Kidney epithelial cell (primary cell): ENCODE results near the gene OGFOD3. TPM values are rescaled to one million over a fixed set of nuclear protein-coding genes. Genes with fewer than 3 reads are reported as not detected.

Source experiments
- DNase-seq: peaks from one replicate; pipeline ENCODE4 v3.0.0-alpha.2; 2010; ENCODE audit warnings: low read depth
- H3K27me3 ChIP-seq: 2 replicates; pipeline ENCODE4 v1.6.0; 2011; ENCODE audit warnings: low read length; ENCODE audit not compliant: control insufficient read depth, insufficient read depth
- H3K36me3 ChIP-seq: 2 replicates; pipeline ENCODE4 v1.5.1; 2011; ENCODE audit warnings: low read length; ENCODE audit not compliant: control insufficient read depth, insufficient read depth
- H3K4me3 ChIP-seq: 2 replicates; pipeline ENCODE4 v1.5.1; 2011; ENCODE audit warnings: low read depth, mild to moderate bottlenecking, control low read depth, low read length
- total RNA-seq: library from RNA; depleted of rRNA; stranded (reverse); fragments of >200 nt; gene quantifications from 2 replicates; pipeline ENCODE4 v1.2.3, GENCODE V29; 2015
- TF ChIP-seq, protein P1 (sequence below): IDR thresholded peaks from 2 replicates; pipeline ENCODE4 v1.5.1; 2011; ENCODE audit warnings: mild to moderate bottlenecking, moderate library complexity, low read length, control low read depth, inconsistent platforms; ENCODE audit not compliant: insufficient read depth, poor library complexity, severe bottlenecking

The OGFOD3 gene
- total RNA-seq, 1 donor from 2014 or later, result 29.8 TPM

DNA sequence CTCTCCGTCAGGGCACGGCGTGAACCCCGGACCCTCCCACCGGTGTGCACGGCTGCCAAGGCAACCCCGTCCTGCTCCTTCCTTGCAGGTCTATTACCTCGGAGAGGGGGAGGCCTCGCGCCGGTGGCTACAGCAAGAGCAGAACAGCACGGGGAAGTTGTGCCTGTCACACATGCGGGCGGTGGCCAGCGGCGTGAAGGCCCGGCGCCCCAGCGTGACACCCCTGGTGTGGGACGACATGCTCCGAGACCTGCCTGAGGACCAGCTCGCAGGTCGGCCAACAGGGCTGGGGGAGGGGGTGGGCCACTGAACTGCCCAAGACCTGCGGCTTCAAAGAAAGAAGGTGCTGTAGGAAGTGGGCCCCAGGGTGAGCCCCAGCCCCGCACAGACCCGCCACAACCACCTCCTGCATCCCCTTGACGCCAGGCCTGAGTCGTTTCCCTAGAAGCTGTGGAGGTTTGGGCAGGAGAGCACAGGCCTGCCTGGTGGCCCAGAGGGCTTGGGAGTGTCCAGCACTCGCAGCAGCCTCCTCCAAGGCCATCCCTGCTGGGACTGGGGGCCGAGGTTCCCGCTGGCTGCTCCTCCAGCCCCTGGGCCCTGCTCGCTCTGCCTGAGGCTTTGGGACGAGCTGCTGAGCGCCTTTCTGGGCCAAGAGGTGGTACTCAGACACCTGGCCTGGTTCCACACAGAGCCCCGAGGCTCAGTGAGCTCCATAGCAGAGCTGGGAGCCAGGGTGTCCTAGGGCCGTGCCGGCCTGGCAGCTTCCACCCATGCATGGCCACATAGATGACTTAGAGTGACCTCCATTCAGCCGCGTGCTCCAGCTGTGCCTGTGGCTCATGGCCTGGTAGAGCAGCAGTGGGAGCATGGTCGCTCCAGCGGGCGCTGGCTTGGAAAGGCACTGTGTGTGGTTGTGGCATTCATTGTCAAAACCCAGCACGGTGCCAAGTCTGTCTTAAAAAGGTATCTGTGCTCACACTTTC, 17.5 kb upstream of the OGFOD3 start:
- H3K36me3 ChIP-seq, result no peaks in the 10 kb centered on the region
- no peaks in the 10 kb centered on the region for H3K27me3 ChIP-seq
- no peak for DNase-seq
- no peak overlapping the region for H3K4me3 ChIP-seq
- TF ChIP-seq, protein P1, sequence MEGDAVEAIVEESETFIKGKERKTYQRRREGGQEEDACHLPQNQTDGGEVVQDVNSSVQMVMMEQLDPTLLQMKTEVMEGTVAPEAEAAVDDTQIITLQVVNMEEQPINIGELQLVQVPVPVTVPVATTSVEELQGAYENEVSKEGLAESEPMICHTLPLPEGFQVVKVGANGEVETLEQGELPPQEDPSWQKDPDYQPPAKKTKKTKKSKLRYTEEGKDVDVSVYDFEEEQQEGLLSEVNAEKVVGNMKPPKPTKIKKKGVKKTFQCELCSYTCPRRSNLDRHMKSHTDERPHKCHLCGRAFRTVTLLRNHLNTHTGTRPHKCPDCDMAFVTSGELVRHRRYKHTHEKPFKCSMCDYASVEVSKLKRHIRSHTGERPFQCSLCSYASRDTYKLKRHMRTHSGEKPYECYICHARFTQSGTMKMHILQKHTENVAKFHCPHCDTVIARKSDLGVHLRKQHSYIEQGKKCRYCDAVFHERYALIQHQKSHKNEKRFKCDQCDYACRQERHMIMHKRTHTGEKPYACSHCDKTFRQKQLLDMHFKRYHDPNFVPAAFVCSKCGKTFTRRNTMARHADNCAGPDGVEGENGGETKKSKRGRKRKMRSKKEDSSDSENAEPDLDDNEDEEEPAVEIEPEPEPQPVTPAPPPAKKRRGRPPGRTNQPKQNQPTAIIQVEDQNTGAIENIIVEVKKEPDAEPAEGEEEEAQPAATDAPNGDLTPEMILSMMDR, result no peak

DNA sequence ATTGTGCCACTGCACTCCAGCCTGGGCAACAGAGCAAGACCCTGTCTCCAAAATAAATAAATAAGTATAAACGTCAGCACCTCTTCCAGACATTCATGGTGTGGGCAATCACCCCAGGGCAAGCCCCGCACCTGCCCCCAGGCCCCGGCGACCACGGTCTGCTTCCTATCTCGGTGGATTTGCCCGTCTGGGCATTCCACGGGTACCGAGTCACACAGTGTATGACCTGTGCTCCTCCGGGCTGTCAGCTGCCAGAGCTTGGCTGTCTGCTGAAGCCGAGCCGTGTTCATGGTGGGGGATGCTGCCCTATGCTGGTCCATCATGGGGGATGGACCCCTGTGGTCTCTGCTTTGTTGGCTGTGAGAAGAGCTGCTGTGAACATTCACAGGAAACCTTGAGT, 16.7 kb upstream of the OGFOD3 start:
- H3K4me3 ChIP-seq, result no peak overlapping the region
- no peaks in the 10 kb centered on the region for H3K27me3 ChIP-seq
- DNase-seq, result no peak
- TF ChIP-seq, protein P1, result no peak
- no peaks in the 10 kb centered on the region for H3K36me3 ChIP-seq

DNA sequence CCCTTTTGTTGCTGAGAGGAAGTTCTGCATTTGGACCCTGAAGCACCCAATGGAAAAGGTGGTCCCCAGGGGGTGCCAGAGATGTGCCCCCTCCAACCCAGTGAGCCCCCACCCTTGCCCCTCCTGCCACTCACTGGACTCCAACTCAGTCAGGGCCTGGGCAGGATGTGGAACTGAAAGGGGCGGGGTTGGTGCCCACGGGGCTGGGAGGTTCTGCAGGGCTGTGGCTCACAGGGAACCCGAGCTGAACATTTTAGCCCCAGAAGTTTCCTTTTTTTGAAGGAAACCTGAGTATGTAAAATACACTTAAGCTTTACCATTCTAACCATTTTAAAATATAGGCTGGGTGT, 15.8 kb upstream of the OGFOD3 start:
- Histone ChIP-seq H3K36me3 (no peaks in the 10 kb centered on the region), H3K4me3 (no peak overlapping the region), H3K27me3 (no peaks in the 10 kb centered on the region)
- DNase-seq, result no peak
- TF ChIP-seq, protein P1, result no peak

DNA sequence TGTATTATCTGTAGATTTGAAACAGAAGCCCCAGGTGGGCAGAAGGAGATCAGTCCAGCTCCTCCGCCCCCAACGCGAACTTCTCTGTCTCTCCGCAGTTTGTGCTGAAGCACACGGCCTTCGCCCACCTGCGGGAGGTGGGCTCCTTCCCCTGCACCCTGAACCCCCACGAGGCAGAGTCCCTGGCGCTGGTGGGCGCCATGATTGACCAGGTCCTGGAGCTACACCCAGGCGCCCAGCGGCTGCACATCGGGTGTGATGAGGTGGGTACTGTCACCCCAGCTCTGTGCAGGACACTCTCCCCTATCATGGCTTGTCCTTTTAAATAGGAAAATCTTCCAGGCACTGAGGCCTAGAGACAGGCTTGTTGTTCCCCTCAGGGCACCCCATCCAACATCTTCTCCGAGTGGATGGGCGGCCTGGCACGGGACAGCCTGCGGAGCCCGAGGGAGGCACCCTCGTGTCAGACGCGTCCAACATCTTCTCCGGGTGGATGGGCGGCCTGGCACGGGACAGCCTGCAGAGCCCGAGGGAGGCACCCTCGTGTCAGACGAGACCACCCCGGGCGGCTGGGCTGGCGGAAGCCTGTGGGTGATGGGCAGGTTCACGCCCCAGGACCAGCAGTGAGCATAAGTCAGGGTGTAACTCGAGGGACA, 15.3 kb upstream of the OGFOD3 start:
- Histone ChIP-seq H3K36me3 (no peaks in the 10 kb centered on the region), H3K4me3 (no peak overlapping the region), H3K27me3 (no peaks in the 10 kb centered on the region)
- no peak for DNase-seq
- TF ChIP-seq, protein P1, result no peak

DNA sequence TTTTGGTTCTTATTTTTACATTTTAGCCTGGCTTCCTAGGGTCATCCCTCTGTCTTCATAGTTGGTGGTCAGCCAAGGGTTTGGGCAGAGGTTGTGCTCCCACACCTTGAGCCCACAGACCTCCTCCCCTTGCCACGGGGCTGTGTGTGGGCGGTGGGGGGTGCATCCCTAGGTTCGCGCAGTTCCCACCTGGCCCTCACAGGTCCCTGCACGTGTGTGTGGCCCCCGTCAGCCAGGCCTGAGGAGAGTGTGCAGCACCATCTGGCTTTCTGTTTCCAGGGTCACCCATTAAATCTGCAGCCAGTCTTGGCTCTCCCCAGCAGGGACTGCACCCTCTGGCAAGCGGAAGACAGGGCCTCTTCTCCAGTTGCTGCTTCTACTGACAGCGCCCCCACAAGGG, 13.6 kb upstream of the OGFOD3 start:
- Histone ChIP-seq H3K27me3 (no peaks in the 10 kb centered on the region), H3K4me3 (no peak overlapping the region), H3K36me3 (no peaks in the 10 kb centered on the region)
- TF ChIP-seq, protein P1, result no peak
- DNase-seq, result no peak

DNA sequence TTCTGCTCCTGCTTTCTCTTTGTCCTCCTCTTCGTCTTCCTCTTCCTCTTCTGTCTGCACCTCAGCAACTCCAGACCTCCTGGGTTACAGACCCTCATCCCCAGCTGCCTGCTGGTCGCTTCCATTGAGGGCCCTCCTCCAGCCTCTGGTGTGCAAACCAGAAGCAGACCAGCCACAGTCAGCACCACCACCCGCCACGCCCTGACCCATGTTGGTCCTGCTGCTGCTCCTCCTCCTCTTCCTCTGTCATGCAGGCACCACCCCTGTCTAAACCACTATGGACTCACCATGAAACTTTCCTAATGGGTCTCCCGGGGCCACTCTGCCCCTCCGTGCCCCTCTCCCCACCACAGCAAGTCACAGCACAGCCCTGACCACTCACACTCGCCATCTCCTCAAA, 11.4 kb upstream of the OGFOD3 start:
- H3K36me3 ChIP-seq, result no peaks in the 10 kb centered on the region
- no peaks in the 10 kb centered on the region for H3K27me3 ChIP-seq
- TF ChIP-seq, protein P1, result no peak
- H3K4me3 ChIP-seq, result no peak overlapping the region
- DNase-seq, result no peak
